IPS DF 4.7 (cell line): ENCODE measurements around the gene SELENOF.
"Not testable (repeated sequence)": the region's sequence is repeated elsewhere in the genome, so short reads cannot be mapped to it uniquely, and the experiment has no call there.

ENCODE experiments used
- DNase-seq: peaks from one replicate; pipeline ENCODE4 v3.0.0-alpha.2; 2013; ENCODE audit warnings: low spot score; ENCODE audit errors: extremely low read depth

The SELENOF gene

DNA sequence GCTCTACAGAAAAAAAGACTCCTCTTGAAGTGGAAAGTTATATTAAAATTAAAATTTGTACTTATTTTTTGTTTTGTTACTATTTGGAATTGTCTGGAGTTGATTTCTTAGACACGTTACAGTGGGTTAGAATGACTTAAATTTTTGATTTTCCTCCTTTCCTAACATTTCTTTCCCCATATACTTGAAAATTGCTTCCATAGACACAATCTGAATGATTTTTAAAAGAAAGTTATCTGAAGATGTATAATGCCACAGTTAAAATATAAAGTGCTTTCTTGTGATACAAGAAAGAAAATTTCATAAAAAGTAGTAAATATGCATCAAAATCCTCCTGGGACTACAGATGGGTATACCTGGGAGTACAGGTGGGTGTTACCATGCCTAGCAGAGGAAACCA is 2.8 kb upstream of the SELENOF start:
- no peak for DNase-seq

DNA sequence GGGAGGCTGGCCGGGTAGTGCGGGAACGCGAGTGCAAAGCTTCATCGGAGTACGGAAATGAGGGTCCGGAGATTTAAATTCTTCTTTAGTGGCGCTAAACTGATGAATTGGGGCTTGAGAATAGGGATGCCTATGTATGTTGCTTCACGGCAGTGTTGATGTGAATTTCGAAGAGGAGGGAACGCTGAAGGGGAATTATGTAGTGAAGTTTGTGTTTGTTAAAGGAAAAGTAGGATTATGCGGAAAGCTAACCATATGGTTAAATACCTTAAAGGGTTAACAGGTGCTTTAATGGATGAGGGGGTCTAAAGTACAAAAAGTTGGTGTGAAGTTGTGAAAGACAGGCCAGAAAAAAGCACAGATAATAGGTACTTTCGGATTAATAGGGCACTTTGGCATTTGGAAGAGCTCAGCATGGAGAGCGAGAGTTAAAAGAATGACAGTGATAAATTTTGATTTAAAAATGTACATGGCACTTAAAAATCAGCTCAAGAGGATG is 1.9 kb upstream of the SELENOF start:
- no peak for DNase-seq

- no peak for DNase-seq
Observed at GRCh38 chr1:86914998-86915736, 1.2 kb upstream of the SELENOF start.

- DNase-seq, result no peak
Observed at GRCh38 chr1:86914601-86914997, 673 bp upstream of the SELENOF start, which contains the start of gene HS2ST1. Gene HS2ST1 (plus strand): TSS chr1:86914635.

GRCh38 chr1:86913399-86913895 is 479 bp downstream of the SELENOF start:
- no peak for DNase-seq

DNA sequence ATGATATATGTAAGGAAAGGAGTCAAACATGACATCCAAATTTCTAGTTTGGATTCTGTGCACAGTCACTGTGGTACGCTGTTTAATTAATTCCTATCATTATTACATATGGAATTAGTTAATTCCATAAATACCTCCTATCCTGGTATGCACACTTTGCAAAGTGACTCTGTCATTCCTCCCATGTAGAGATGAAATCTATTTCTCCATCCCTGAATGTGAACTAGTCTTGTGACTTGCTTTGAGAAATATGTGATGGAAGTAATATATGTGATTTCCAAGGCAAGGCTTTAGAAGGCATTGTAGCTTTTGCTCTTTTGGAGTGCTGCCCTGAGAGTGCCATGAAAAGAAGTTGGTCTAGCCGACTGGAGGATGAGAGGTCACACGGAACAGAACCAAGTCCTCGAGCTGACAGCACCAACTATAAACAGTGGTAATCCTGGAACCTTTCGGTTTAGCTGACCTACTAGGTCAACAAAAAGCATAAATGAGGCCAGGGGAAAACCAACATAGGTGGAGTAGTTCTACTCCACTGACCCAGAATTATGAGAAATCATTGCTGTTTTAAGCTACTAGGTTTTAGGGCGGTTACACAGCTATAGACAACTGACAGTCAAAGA is 1.5 kb downstream of the SELENOF start:
- DNase-seq, result no peak

DNA sequence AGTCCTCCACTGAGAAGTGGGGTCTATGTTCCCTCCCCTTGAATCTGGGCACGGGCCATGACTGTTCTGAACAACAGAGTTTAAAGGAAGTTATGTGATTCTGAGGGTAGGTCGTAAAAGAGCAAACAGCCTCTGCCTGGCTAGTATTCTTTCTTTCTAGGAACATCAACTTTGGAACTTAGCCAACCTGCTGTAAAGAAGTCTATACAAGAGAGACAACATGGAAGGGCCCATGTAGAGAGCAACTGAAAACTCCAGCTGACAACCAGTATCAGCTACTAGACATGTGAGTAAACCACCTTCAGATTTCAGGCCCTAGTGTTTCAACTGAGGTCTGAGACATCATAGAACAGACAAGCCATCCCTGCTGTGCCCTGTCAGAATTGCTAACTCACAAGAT is 7.5 kb downstream of the SELENOF start:
- DNase-seq, result no peak

DNA sequence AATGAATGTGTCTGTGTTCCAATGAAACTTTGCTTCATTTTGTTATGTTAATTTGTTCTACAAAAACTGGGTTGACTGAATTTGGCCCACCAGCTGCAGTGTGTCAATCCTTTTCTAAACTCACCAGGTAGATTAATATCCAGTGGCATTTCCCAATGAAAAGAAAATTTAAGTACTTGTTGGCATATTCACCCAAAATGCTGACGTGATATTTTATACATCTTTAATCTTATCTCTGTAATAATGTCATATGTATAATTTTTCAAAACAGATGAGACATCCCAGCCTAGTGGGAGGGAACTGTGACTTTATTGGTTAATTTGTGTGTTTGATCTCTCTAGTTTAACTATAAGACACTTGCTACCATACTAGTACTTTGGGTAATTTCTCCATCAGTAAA is 8.1 kb downstream of the SELENOF start:
- no peak for DNase-seq

GRCh38 chr1:86899401-86899800 is 14.5 kb downstream of the SELENOF start:
- not testable (repeated sequence) for DNase-seq

DNA sequence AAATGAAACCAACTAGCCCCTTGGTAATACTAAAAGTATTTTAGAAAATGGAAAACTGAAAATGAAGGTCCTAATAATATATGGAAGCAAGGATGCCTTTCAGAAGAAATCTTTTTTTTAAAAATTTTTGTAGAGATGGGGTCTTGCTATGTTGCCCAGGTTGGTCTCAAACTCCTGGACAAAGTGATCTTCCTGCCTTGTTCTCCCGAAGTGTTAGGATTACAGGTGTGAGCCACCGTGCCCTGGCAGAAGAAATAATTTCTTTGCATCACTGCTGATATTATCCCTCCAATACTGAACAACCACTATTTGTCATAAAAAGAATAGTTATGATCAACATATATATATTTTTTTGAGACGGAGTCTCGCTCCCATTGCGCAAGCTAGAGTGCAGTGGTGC is 25.6 kb downstream of the SELENOF start:
- no peak for DNase-seq

DNA sequence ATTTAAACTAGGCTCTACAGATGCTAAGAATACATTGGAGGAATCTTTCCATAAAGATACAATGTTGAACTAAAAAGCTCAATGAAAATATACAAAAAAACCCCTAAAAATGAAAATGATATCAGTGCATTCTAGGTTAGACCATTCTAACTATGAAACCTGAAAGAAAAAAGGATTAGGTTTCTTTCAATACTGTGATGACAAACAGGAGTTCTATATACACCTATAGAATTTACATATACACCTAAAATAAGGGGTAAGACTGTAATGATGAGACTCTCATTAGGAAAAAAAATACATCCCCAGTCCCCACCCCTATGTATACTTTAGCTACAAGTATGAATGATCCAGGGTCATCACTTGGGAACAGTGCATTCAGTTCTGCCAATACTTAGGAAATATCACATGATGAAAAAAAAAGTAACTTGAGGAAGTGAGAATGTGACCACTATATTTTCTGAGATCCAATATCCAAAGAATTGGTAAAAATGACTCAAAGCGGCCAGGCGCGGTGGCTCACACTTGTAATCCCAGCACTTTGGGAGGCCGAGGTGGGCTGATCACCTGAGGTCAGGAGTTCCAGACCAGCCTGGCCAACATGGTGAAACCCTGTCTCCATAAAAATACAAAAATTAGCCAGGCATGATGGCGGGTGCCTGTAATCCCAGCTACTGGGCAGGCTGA is 26.3 kb downstream of the SELENOF start:
- no peak for DNase-seq

GRCh38 chr1:86875722-86876121 is 38.2 kb downstream of the SELENOF start:
- no peak for DNase-seq

DNA sequence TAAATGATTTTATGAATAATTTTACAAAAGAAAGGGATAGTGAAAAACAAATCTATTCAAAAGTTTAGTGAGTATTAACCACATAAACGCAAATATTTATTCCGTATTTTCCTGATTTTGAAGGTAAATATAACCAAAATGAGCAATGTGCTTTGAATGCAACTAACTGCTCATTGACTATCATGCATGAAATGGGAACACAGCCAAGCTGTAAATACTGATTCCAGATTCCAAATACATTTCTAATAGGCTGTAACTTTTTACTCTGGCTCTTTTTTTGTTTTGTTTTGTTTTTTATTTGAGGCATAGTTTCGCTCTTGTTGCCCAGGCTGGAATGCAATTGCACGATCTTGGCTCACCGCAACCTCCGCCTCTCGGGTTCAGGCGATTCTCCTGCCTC is 41.8 kb downstream of the SELENOF start:
- no peak for DNase-seq

- DNase-seq, result no peak
Observed at GRCh38 chr1:86871001-86871400, 42.9 kb downstream of the SELENOF start.

- DNase-seq, result no peak
Observed at GRCh38 chr1:86868477-86868876, 45.4 kb downstream of the SELENOF start.

GRCh38 chr1:86867278-86867677 is 46.6 kb downstream of the SELENOF start:
- DNase-seq, result not testable (repeated sequence)

- DNase-seq, result no peak
Observed at GRCh38 chr1:86866665-86867064, 47.3 kb downstream of the SELENOF start.

DNA sequence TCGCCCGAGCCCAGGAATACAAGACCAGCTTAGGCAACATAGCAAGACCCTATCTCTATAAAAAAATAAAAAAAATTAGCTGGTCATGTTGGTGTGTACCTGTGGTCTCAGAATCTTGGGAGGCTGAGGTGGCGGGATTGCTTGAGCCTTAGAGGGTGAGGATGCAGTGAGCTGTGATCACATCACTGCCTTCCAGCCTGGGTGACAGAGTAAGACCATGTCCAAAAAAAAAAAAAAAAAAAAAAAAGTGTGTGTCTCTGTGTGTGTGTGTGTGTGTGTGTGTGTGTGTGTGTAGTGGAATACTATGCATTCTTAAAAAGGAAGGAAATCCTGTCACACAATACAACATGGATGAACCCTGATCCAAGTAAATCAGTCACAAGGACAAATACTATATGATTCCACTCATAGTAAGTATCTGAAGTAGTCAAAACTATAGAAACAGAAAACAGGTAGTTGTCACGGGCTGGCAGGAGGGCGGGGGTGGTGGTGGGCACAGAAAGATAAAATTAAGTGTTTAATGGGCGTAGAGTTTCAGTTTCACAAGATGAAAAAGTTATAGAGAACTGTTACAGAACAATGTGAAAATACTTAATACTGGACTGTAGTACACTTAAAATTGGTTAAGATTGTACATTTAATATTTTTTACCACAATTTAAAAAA is 47.8 kb downstream of the SELENOF start:
- DNase-seq, result no peak

- DNase-seq, result no peak
Observed at GRCh38 chr1:86862920-86863319, 51.0 kb downstream of the SELENOF start.

- DNase-seq, result no peak
Observed at GRCh38 chr1:86861424-86861823, 52.5 kb downstream of the SELENOF start.

- DNase-seq, result no peak
Observed at GRCh38 chr1:86860424-86860823, 53.5 kb downstream of the SELENOF start.

DNA sequence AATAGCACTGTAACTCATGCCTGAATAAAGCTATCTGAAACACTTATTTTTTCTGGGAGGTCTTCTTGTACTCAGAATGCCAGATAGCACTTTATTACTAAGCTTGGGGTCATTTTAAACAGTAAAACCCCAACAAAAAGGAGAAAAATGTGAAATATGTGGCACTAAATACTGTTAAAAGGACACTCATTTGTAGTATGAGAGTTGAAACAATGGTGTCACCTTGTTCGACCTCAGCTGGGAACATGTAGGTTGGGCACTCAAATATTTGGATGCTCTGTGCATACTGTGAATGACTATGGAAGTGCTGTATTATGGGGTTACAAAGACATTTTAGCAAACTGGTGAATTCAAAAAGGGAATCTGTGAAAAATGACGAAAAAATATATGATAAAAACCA is 53.9 kb downstream of the SELENOF start:
- no peak for DNase-seq
